Progenitor cell of endocrine pancreas (in vitro differentiated cells): Measurements from ENCODE around the gene DNAJC18. TPM values are rescaled to one million over a fixed set of nuclear protein-coding genes. Genes with fewer than 3 reads are reported as not detected.
A peak's percentile ranks its signal among the peaks of the same experiment; 100 is the strongest.

Experiments used
- DNase-seq: peaks from one replicate; pipeline ENCODE4 v3.0.0; 2021; ENCODE audit warnings: low spot score; ENCODE audit not compliant: unreplicated experiment
- H3K27ac Mint-ChIP-seq: 2 replicates; pipeline ENCODE4 v1.8.0; 2021; ENCODE audit warnings: mild to moderate bottlenecking, moderate library complexity, mixed read lengths
- H3K27me3 Mint-ChIP-seq: 2 replicates; pipeline ENCODE4 v1.8.0; 2021; ENCODE audit warnings: mixed read lengths
- H3K36me3 Mint-ChIP-seq: 2 replicates; pipeline ENCODE4 v1.8.0; 2022; ENCODE audit warnings: mixed read lengths; ENCODE audit not compliant: insufficient read depth
- H3K4me1 Mint-ChIP-seq: 2 replicates; pipeline ENCODE4 v1.8.0; 2021; ENCODE audit warnings: low read depth, mixed read lengths
- H3K4me3 Mint-ChIP-seq: 2 replicates; pipeline ENCODE4 v1.8.0; 2021; ENCODE audit warnings: low read depth, mild to moderate bottlenecking, moderate library complexity, mixed read lengths
- H3K9me3 Mint-ChIP-seq: 2 replicates; pipeline ENCODE4 v1.8.0; 2021; ENCODE audit warnings: low read depth, mixed read lengths
- total RNA-seq: library from RNA; stranded (reverse); gene quantifications from 2 replicates; pipeline ENCODE4 v1.2.1, GENCODE V29; 2021
- TF ChIP-seq, protein P1 (sequence below): fragments of 200-600 bp; sonication (generic); IDR thresholded peaks from one replicate; pipeline ENCODE4 v1.5.0; 2021; ENCODE audit warnings: antibody characterized with exemption, mild to moderate bottlenecking; ENCODE audit not compliant: unreplicated experiment

DNAJC18 gene
- total RNA-seq, 1 donor from 2014 or later = 23.3 TPM

DNA sequence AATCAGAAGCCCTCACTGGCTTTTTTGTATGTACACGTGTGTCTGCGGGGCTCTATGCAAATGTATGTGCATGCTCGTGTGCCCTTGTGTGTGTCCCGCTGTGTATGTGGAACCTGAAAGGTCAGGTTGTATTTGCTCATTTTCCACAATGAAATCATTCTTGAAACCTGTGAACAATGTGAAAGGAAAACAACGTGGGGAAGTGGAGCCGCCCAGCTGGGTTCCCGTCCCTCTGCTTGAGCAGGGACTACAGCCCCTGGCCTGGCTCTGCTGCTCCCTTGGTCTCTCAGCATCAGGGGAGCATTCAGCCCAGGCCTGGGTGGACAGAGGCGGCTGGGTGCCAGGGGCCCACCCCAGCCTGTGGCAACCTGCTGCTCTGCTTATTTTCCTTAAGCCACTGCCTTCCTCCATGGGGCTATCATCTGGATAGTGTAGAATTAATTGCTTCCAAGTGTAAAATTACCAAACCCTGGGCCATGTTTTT is 20.2 kb upstream of the DNAJC18 start:
- H3K27me3 Mint-ChIP-seq = peaks cover 14% of the 10 kb centered on the region
- TF ChIP-seq, protein P1, sequence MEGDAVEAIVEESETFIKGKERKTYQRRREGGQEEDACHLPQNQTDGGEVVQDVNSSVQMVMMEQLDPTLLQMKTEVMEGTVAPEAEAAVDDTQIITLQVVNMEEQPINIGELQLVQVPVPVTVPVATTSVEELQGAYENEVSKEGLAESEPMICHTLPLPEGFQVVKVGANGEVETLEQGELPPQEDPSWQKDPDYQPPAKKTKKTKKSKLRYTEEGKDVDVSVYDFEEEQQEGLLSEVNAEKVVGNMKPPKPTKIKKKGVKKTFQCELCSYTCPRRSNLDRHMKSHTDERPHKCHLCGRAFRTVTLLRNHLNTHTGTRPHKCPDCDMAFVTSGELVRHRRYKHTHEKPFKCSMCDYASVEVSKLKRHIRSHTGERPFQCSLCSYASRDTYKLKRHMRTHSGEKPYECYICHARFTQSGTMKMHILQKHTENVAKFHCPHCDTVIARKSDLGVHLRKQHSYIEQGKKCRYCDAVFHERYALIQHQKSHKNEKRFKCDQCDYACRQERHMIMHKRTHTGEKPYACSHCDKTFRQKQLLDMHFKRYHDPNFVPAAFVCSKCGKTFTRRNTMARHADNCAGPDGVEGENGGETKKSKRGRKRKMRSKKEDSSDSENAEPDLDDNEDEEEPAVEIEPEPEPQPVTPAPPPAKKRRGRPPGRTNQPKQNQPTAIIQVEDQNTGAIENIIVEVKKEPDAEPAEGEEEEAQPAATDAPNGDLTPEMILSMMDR = no peak
- no peak overlapping the region for H3K4me3 Mint-ChIP-seq
- H3K4me1 Mint-ChIP-seq = peaks cover 10% of the 10 kb centered on the region
- H3K27ac Mint-ChIP-seq = peak overlapping the region; percentile 90
- no peaks in the 10 kb centered on the region for H3K9me3 Mint-ChIP-seq
- H3K36me3 Mint-ChIP-seq = no peaks in the 10 kb centered on the region
- no peak for DNase-seq

GRCh38 chr5:139458580-139459407 is 19.5 kb upstream of the DNAJC18 start:
- peak overlapping the region; percentile 90 for H3K27ac Mint-ChIP-seq
- H3K4me1 Mint-ChIP-seq = peaks cover 10% of the 10 kb centered on the region
- H3K36me3 Mint-ChIP-seq = no peaks in the 10 kb centered on the region
- H3K4me3 Mint-ChIP-seq = no peak overlapping the region
- no peaks in the 10 kb centered on the region for H3K9me3 Mint-ChIP-seq
- DNase-seq = no peak
- TF ChIP-seq, protein P1 = no peak
- H3K27me3 Mint-ChIP-seq = peaks cover 14% of the 10 kb centered on the region

GRCh38 chr5:139457653-139458306 is 18.5 kb upstream of the DNAJC18 start:
- peaks cover 14% of the 10 kb centered on the region for H3K27me3 Mint-ChIP-seq
- no peak overlapping the region for H3K4me3 Mint-ChIP-seq
- H3K27ac Mint-ChIP-seq = no peak overlapping the region
- H3K9me3 Mint-ChIP-seq = no peaks in the 10 kb centered on the region
- no peak for DNase-seq
- TF ChIP-seq, protein P1 = no peak
- H3K4me1 Mint-ChIP-seq = peaks cover 10% of the 10 kb centered on the region
- H3K36me3 Mint-ChIP-seq = no peaks in the 10 kb centered on the region

GRCh38 chr5:139457241-139457640 is 17.9 kb upstream of the DNAJC18 start:
- peak overlapping the region; percentile 23 for H3K27ac Mint-ChIP-seq
- H3K4me1 Mint-ChIP-seq = peaks cover 10% of the 10 kb centered on the region
- H3K4me3 Mint-ChIP-seq = no peak overlapping the region
- H3K9me3 Mint-ChIP-seq = no peaks in the 10 kb centered on the region
- TF ChIP-seq, protein P1 = no peak
- H3K36me3 Mint-ChIP-seq = no peaks in the 10 kb centered on the region
- peaks cover 14% of the 10 kb centered on the region for H3K27me3 Mint-ChIP-seq
- DNase-seq = no peak

GRCh38 chr5:139456776-139457175 is 17.5 kb upstream of the DNAJC18 start:
- Mint-ChIP-seq H3K4me1 (peaks cover 10% of the 10 kb centered on the region), H3K27ac (peak overlapping the region; percentile 20), H3K4me3 (no peak overlapping the region), H3K27me3 (peaks cover 14% of the 10 kb centered on the region), H3K9me3 (no peaks in the 10 kb centered on the region), H3K36me3 (no peaks in the 10 kb centered on the region)
- DNase-seq = no peak
- TF ChIP-seq, protein P1 = no peak
